Measurements from ENCODE around the gene PDE4B.

GRCh38 chr1:66262208-66262963 is 469.7 kb downstream of the PDE4B start:
- TF ChIP-seq EZH2 (IDR thresholded peaks at IDR 0.05; ENCODE audit: low read length, unreplicated experiment) (no peak), CTCF (conservative IDR thresholded peaks at IDR 0.05; ENCODE audit: low read depth, low read length) (no peak), EZH2phosphoT487 (IDR thresholded peaks at IDR 0.05; ENCODE audit: borderline replicate concordance, low read length) (no peak)

All from PC-3 (cell line).